CD14-positive monocyte (primary cell): ENCODE results near the gene SYTL1. TPM values are rescaled to one million over a fixed set of nuclear protein-coding genes. Genes with fewer than 3 reads are reported as not detected.

ENCODE experiments used
- DNase-seq, 3 donors: peaks; one replicate each; pipeline ENCODE4 v3.0.0-alpha.2; 2011 to 2022
- H2AFZ ChIP-seq: 2 replicates; pipeline ENCODE4 v1.6.0; 2012; ENCODE audit warnings: mild to moderate bottlenecking, low read depth, low read length, inconsistent platforms; ENCODE audit not compliant: insufficient read depth, poor library complexity, severe bottlenecking
- H3K27ac ChIP-seq, 2 donors: 1 replicate in 1 of 2; 2 replicates in 1 of 2; pipeline ENCODE4 v1.5.1; 2012 to 2013; ENCODE audit warnings: low read length in 2 of 2, control low read depth in 1 of 2, inconsistent platforms in 1 of 2, low read depth in 1 of 2, mild to moderate bottlenecking in 1 of 2
- H3K27me3 ChIP-seq, 2 donors: one replicate each; pipeline versions ENCODE4 v1.6.0 to v1.6.1; 2011 to 2013; ENCODE audit warnings: low read length in 2 of 2; ENCODE audit not compliant: control insufficient read depth in 2 of 2, insufficient read depth in 2 of 2
- H3K36me3 ChIP-seq, 2 donors: replicated peaks in 1 of 2; 1 replicate in 1 of 2; 2 replicates in 1 of 2; pipeline versions ENCODE4 v1.5.1 to v1.6.1; 2012 to 2013; ENCODE audit warnings: low read length in 2 of 2, control low read depth in 1 of 2, inconsistent platforms in 1 of 2, mild to moderate bottlenecking in 1 of 2; ENCODE audit not compliant: insufficient read depth in 2 of 2, control insufficient read depth in 1 of 2
- H3K4me1 ChIP-seq, 2 donors: 1 replicate in 1 of 2; 2 replicates in 1 of 2; pipeline versions ENCODE4 v1.5.1 to v1.6.1; 2012 to 2013; ENCODE audit warnings: low read length in 2 of 2, control low read depth in 1 of 2, inconsistent platforms in 1 of 2, mild to moderate bottlenecking in 1 of 2, moderate library complexity in 1 of 2; ENCODE audit not compliant: insufficient read depth in 2 of 2, control insufficient read depth in 1 of 2
- H3K4me2 ChIP-seq: replicated peaks from 2 replicates; pipeline ENCODE3; 2012; ENCODE audit warnings: low read length, moderate library complexity, mild to moderate bottlenecking; ENCODE audit not compliant: poor library complexity, severe bottlenecking; ENCODE audit errors: extremely low read depth
- H3K4me3 ChIP-seq, 3 experiments: fragments of 200-600 bp in 1 of 3; sonication (generic) in 1 of 3; replicated peaks in 1 of 3; 1 replicate in 2 of 3; 2 replicates in 1 of 3; pipeline ENCODE4 v1.5.1; 2011 to 2013; ENCODE audit warnings: low read length in 3 of 3, mild to moderate bottlenecking in 3 of 3, control low read depth in 2 of 3, low read depth in 2 of 3, inconsistent platforms in 1 of 3, moderate library complexity in 1 of 3
- H3K79me2 ChIP-seq: 2 replicates; pipeline ENCODE4 v1.6.0; 2012; ENCODE audit warnings: mild to moderate bottlenecking, control low read depth, inconsistent platforms, low read length, moderate library complexity; ENCODE audit not compliant: insufficient read depth
- H3K9ac ChIP-seq: 2 replicates; pipeline ENCODE4 v1.6.0; 2017; ENCODE audit warnings: low read length, mild to moderate bottlenecking; ENCODE audit not compliant: insufficient read depth, poor library complexity, severe bottlenecking
- H3K9me3 ChIP-seq, 2 donors: replicated peaks in 1 of 2; 1 replicate in 1 of 2; 2 replicates in 1 of 2; pipeline versions ENCODE4 v1.5.1 to v1.6.1; 2012 to 2013; ENCODE audit warnings: low read length in 2 of 2, control low read depth in 1 of 2; ENCODE audit not compliant: control insufficient read depth in 1 of 2, insufficient read depth in 1 of 2
- H4K20me1 ChIP-seq: 2 replicates; pipeline ENCODE4 v1.6.0; 2012; ENCODE audit warnings: mild to moderate bottlenecking, low read length, control low read depth, moderate library complexity; ENCODE audit not compliant: insufficient read depth
- H3K27ac Mint-ChIP-seq, 7 donors: one replicate each; pipeline ENCODE4 v1.8.0; 2020; ENCODE audit warnings: mild to moderate bottlenecking in 7 of 7, mixed read lengths in 7 of 7, moderate library complexity in 6 of 7, inconsistent platforms in 2 of 7
- H3K27me3 Mint-ChIP-seq, 3 donors: one replicate each; pipeline ENCODE4 v1.8.0; 2021 to 2022; ENCODE audit warnings: low read depth in 3 of 3, mild to moderate bottlenecking in 3 of 3, mixed read lengths in 3 of 3, moderate library complexity in 3 of 3, inconsistent platforms in 1 of 3
- H3K36me3 Mint-ChIP-seq, 2 donors: one replicate each; pipeline ENCODE4 v1.8.0; 2020; ENCODE audit warnings: mixed read lengths in 2 of 2, inconsistent platforms in 1 of 2, mild to moderate bottlenecking in 1 of 2
- H3K4me1 Mint-ChIP-seq: one replicate; pipeline ENCODE4 v1.8.0; 2020; ENCODE audit warnings: mild to moderate bottlenecking, mixed read lengths
- H3K4me3 Mint-ChIP-seq, 2 donors: one replicate each; pipeline ENCODE4 v1.8.0; 2020; ENCODE audit warnings: mild to moderate bottlenecking in 2 of 2, mixed read lengths in 2 of 2, moderate library complexity in 1 of 2
- H3K9me3 Mint-ChIP-seq, 7 donors: one replicate each; pipeline ENCODE4 v1.8.0; 2020 to 2022; ENCODE audit warnings: mixed read lengths in 7 of 7, mild to moderate bottlenecking in 6 of 7, moderate library complexity in 6 of 7, inconsistent platforms in 2 of 7
- WGBS: methylation state at CpG from one replicate; pipeline ENCODE4 v1.1.5; 2013; ENCODE audit warnings: missing lambda C conversion rate; ENCODE audit not compliant: insufficient coverage; 5-methylcytosine and 5-hydroxymethylcytosine counted together
- intact Hi-C, 2 donors: fragments of 100-400 bp; cut with micrococcal nuclease; formaldehyde crosslinking; loops; one replicate each; pipeline versions ENCODE4 v1.15.0 to v1.15.1; 2023
- polyA plus RNA-seq, 3 donors: library from polyadenylated mRNA; depleted of rRNA in 1 of 3; unstranded in 2 of 3; stranded (reverse) in 1 of 3; fragments of 300-500 nt in 2 of 3; fragments of >200 nt in 1 of 3; fragmentation: Illumina TruSeq in 2 of 3; gene quantifications; 1 replicate in 2 of 3; 2 replicates in 1 of 3; pipeline ENCODE4 v1.2.3, GENCODE V29; 2012 to 2021
- TF ChIP-seq, protein P1 (sequence below): fragments of 200-600 bp; IDR thresholded peaks from one replicate; pipeline ENCODE4 v1.8.0; 2022; ENCODE audit warnings: antibody characterized with exemption, mild to moderate bottlenecking

The SYTL1 gene
- polyA plus RNA-seq, 3 donors: 26.9 to 95.8 (median 44.6) TPM

DNA sequence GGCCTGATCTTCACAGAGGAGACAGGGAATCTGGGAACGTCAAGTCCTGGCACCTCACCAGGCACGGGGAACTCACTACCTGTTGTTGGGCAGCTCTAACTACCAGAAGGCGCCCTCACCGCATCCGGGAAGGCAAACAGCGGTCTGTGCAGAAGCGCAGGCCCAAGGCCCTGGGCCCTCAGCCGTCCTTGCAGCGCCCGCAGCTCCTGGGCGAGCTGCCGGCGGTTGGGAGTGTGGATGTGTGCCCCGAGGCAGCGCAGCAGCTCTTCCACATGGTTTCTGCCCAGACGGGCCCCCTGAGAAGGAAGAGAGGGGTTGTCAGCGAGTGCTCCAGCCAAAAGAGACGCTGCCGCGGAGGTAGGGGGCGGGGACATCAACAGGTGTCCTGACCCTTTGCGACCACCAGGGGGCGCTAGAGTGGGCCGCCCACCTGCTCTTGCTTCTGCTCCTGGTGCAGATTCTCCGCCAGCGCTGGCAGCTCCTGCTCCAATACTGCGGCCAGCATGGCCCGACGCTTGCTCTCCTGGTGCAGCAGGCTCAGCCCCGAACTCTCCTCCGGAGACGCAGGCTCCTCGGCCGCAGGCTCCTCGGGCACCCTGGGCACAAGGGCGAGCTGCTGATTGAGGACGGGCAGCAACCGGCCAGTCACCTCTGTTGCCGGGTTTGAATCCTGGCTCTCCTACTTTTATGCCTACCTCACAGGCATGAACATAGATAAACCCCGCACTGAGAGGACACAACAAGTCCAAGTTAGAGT, 15.6 kb downstream of the SYTL1 start:
- intact Hi-C loops: loop anchor here (2.0 to 5.0 kb wide), 2 partner anchors 37 to 40 kb away; no protein-coding TSS in a partner anchor
- Histone ChIP-seq H3K4me2 (peak overlapping the region; percentile 84), H3K4me3 (peak overlapping the region; percentile 3 to 64 (median 6)), H3K9ac (no peak overlapping the region), H3K79me2 (no peaks in the 10 kb centered on the region), H4K20me1 (peaks cover 13% of the 10 kb centered on the region), H2AFZ (peak overlapping the region; percentile 72), H3K27ac (no peak overlapping the region), H3K27me3 (peaks cover 0 to 20% of the 10 kb centered on the region in 2 donors), H3K36me3 (peaks cover 11 to 27% of the 10 kb centered on the region in 2 donors), H3K4me1 (peaks cover 21 to 32% of the 10 kb centered on the region in 2 donors), H3K9me3 (no peaks in the 10 kb centered on the region)
- Mint-ChIP-seq H3K9me3 (peaks cover 0 to 2% (median 0%) of the 10 kb centered on the region in 7 donors), H3K4me1 (peaks cover 28% of the 10 kb centered on the region), H3K27me3 (peaks cover 14 to 35% (median 28%) of the 10 kb centered on the region in 3 donors), H3K27ac (no peak overlapping the region), H3K4me3 (peak overlapping the region; percentile 64 to 73), H3K36me3 (peaks cover 25 to 76% of the 10 kb centered on the region in 2 donors)
- 4% methylated on average over 34 of the region's 40 CpGs for WGBS
- DNase-seq: peak; percentile 65 to 74 (median 65)
- TF ChIP-seq, protein P1, sequence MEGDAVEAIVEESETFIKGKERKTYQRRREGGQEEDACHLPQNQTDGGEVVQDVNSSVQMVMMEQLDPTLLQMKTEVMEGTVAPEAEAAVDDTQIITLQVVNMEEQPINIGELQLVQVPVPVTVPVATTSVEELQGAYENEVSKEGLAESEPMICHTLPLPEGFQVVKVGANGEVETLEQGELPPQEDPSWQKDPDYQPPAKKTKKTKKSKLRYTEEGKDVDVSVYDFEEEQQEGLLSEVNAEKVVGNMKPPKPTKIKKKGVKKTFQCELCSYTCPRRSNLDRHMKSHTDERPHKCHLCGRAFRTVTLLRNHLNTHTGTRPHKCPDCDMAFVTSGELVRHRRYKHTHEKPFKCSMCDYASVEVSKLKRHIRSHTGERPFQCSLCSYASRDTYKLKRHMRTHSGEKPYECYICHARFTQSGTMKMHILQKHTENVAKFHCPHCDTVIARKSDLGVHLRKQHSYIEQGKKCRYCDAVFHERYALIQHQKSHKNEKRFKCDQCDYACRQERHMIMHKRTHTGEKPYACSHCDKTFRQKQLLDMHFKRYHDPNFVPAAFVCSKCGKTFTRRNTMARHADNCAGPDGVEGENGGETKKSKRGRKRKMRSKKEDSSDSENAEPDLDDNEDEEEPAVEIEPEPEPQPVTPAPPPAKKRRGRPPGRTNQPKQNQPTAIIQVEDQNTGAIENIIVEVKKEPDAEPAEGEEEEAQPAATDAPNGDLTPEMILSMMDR: peak; percentile 100

DNA sequence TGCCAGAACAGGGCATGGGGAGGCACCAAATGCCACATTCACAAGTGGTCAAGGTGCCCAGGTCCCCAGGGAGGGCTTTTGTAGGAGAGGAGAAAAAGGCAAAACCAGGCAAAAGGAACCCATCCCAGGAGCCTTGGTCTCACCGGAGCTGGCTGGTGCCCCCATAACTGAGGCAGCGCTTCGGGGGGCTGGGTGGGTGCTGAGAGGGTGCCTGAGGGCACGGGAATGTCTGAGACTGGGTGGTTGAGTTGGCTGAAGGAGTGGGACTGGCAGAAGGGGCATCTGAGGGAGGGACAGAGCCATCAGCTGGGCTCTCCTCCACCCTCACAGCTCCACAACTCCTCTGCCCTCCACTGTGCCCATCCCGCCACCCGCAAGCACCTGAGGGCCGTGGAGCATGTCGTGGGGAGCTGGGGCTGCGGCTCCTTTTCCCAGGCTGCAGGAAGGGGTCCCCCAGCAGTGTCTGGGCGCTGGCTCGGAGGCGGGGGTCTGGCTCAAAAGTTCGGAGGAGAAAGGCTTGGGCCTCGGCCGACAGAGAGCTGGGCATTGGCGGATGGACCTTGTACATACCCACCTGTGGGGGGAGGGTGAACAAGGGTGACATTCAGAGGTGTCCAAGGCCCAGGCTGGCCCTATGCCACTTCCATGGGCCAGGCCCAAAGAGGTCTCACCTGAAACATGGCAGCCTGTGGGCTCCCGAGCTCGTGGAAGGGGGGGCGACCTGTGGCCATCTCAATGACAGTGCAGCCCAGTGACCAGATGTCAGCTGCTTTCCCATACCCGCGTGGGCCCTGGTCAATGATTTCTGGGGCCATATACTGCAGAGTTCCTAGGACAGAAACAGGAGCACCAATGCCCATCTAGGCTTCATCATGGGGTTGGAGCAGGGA, 16.5 kb downstream of the SYTL1 start:
- Mint-ChIP-seq H3K36me3 (peaks cover 26 to 78% of the 10 kb centered on the region in 2 donors), H3K27ac (no peak overlapping the region), H3K4me1 (peaks cover 28% of the 10 kb centered on the region), H3K4me3 (peak overlapping the region in 1 of 2 donors; percentile 15), H3K9me3 (peaks cover 0 to 2% (median 0%) of the 10 kb centered on the region in 7 donors), H3K27me3 (peaks cover 16 to 35% (median 29%) of the 10 kb centered on the region in 3 donors)
- intact Hi-C loops: loop anchor here (2.0 to 5.0 kb wide), 2 partner anchors 37 to 39 kb away; no protein-coding TSS in a partner anchor
- DNase-seq: no peak
- Histone ChIP-seq H3K4me1 (peaks cover 21 to 32% of the 10 kb centered on the region in 2 donors), H3K9me3 (no peaks in the 10 kb centered on the region), H3K4me3 (no peak overlapping the region), H3K27me3 (peaks cover 0 to 20% of the 10 kb centered on the region in 2 donors), H3K36me3 (peaks cover 10 to 33% of the 10 kb centered on the region in 2 donors), H2AFZ (no peak overlapping the region), H3K4me2 (no peak overlapping the region), H3K9ac (no peak overlapping the region), H3K79me2 (no peaks in the 10 kb centered on the region), H4K20me1 (peaks cover 13% of the 10 kb centered on the region), H3K27ac (no peak overlapping the region)
- TF ChIP-seq, protein P1: no peak
- 96% methylated on average over 17 of the region's 21 CpGs for WGBS
